Prostate gland (tissue), 2 donors: ENCODE results near the gene MYLK. TPM values are rescaled to one million over a fixed set of nuclear protein-coding genes. Genes with fewer than 3 reads are reported as not detected.

Experiments
- DNase-seq: peaks from one replicate; pipeline ENCODE4 v3.0.0-alpha.2; 2019; ENCODE audit warnings: low spot score
- H3K27ac ChIP-seq, 2 donors: fragments of 200-600 bp; sonication (generic); 2 replicates each; pipeline ENCODE4 v1.5.1; 2017 to 2019
- H3K27me3 ChIP-seq: fragments of 200-600 bp; sonication (generic); replicated peaks from 2 replicates; pipeline ENCODE4 v1.5.1; 2019; ENCODE audit not compliant: insufficient read depth
- H3K36me3 ChIP-seq, 2 donors: fragments of 200-600 bp; sonication (generic); 1 replicate in 1 of 2; 2 replicates in 1 of 2; pipeline versions ENCODE4 v1.5.1 to v1.8.1; 2017 to 2019
- H3K4me1 ChIP-seq: fragments of 200-600 bp; sonication (generic); replicated peaks from 2 replicates; pipeline ENCODE4 v1.5.1; 2019
- H3K4me3 ChIP-seq, 2 donors: fragments of 200-600 bp; sonication (generic); 2 replicates each; pipeline ENCODE4 v1.5.1; 2017 to 2019
- H3K9me3 ChIP-seq: fragments of 200-600 bp; sonication (generic); 2 replicates; pipeline ENCODE4 v1.5.1; 2017
- CTCF ChIP-seq, 4 experiments: fragments of 200-600 bp in 2 of 4; fragments of 450-650 bp in 2 of 4; sonication (generic) in 2 of 4; IDR thresholded peaks; 1 replicate in 3 of 4; 2 replicates in 1 of 4; pipeline ENCODE4 v1.5.1; 2016 to 2019; ENCODE audit warnings: antibody characterized with exemption in 4 of 4, mild to moderate bottlenecking in 2 of 4, moderate library complexity in 2 of 4
- POLR2A ChIP-seq: fragments of 450-650 bp; IDR thresholded peaks from one replicate; pipeline ENCODE4 v1.6.1; 2016; ENCODE audit warnings: antibody characterized with exemption, mild to moderate bottlenecking
- POLR2AphosphoS5 ChIP-seq: sonication (generic); formaldehyde crosslinking; IDR thresholded peaks from one replicate; pipeline ENCODE4 v1.6.1; 2017; ENCODE audit warnings: antibody characterized with exemption
- WGBS: methylation state at CpG from one replicate; pipeline ENCODE4 v1.1.5; 2018; 5-methylcytosine and 5-hydroxymethylcytosine counted together
- intact Hi-C: fragments of 100-400 bp; cut with DNase I; formaldehyde crosslinking; loops from one replicate; pipeline ENCODE4 v1.14.2; 2022
- total RNA-seq, 2 donors: library from RNA; depleted of rRNA; stranded (reverse); fragments of >200 nt; gene quantifications; one replicate each; pipeline ENCODE4 v1.1.0, GENCODE V29; 2016

The MYLK gene
- total RNA-seq, 2 donors from 2014 or later: 345 to 600 TPM

- Histone ChIP-seq H3K4me1 (no peaks in the 10 kb centered on the region), H3K9me3 (no peaks in the 10 kb centered on the region), H3K27ac (no peak overlapping the region), H3K27me3 (no peaks in the 10 kb centered on the region), H3K36me3 (no peaks in the 10 kb centered on the region), H3K4me3 (no peak overlapping the region)
- no peak for DNase-seq
- 84% methylated on average over 1 of the region's 1 CpG for WGBS
- intact Hi-C loops: loop anchor here (5.0 kb wide), 1 partner anchor 42 kb away; no protein-coding TSS in a partner anchor
- TF ChIP-seq CTCF (IDR thresholded peaks at IDR 0.05) (no peak), POLR2A (no peak), POLR2AphosphoS5 (no peak)
Observed at GRCh38 chr3:123819949-123820348, 64.2 kb downstream of the MYLK start.

GRCh38 chr3:123818921-123819429 is 65.2 kb downstream of the MYLK start:
- Histone ChIP-seq H3K27ac (no peak overlapping the region), H3K4me3 (no peak overlapping the region), H3K9me3 (no peaks in the 10 kb centered on the region), H3K36me3 (no peaks in the 10 kb centered on the region), H3K4me1 (no peaks in the 10 kb centered on the region), H3K27me3 (no peaks in the 10 kb centered on the region)
- intact Hi-C loops: no loop called here
- TF ChIP-seq POLR2A: no peak
- 49% methylated on average over 2 of the region's 2 CpGs for WGBS
- no peak for DNase-seq

GRCh38 chr3:123818324-123818920 is 65.7 kb downstream of the MYLK start:
- WGBS: 83% methylated on average over 5 of the region's 5 CpGs
- H3K4me3 ChIP-seq: no peak overlapping the region
- DNase-seq: no peak
- H3K4me1 ChIP-seq: no peaks in the 10 kb centered on the region
- H3K36me3 ChIP-seq: no peaks in the 10 kb centered on the region
- no peak for TF ChIP-seq POLR2A
- H3K27me3 ChIP-seq: no peaks in the 10 kb centered on the region
- intact Hi-C loops: no loop called here
- H3K27ac ChIP-seq: peak overlapping the region in 1 of 2 donors; percentile 6
- H3K9me3 ChIP-seq: no peaks in the 10 kb centered on the region

GRCh38 chr3:123817413-123817812 is 66.7 kb downstream of the MYLK start:
- TF ChIP-seq POLR2A (no peak), CTCF (IDR thresholded peaks at IDR 0.05) (no peak), POLR2AphosphoS5 (no peak)
- WGBS: 80% methylated on average over 4 of the region's 4 CpGs
- DNase-seq: no peak
- H3K27me3 ChIP-seq: no peaks in the 10 kb centered on the region
- no peak overlapping the region for H3K4me3 ChIP-seq
- intact Hi-C loops: no loop called here
- peak overlapping the region; percentile 33 to 38 for H3K27ac ChIP-seq
- no peaks in the 10 kb centered on the region for H3K4me1 ChIP-seq
- H3K36me3 ChIP-seq: no peaks in the 10 kb centered on the region
- H3K9me3 ChIP-seq: no peaks in the 10 kb centered on the region

- WGBS: 8% methylated on average over 5 of the region's 5 CpGs
- H3K4me1 ChIP-seq: no peaks in the 10 kb centered on the region
Observed at GRCh38 chr3:123816673-123817207, 67.4 kb downstream of the MYLK start.

More at GRCh38 chr3:123816673-123817207, 67.4 kb downstream of the MYLK start:
- Histone ChIP-seq H3K27me3 (no peaks in the 10 kb centered on the region), H3K4me3 (no peak overlapping the region), H3K9me3 (no peaks in the 10 kb centered on the region), H3K36me3 (no peaks in the 10 kb centered on the region), H3K27ac (peak overlapping the region; percentile 33 to 38)
- intact Hi-C loops: no loop called here
- DNase-seq: no peak
- no peak for TF ChIP-seq CTCF (IDR thresholded peaks at IDR 0.05)
- TF ChIP-seq POLR2AphosphoS5: peak; percentile 11
